CD14-positive monocyte (primary cell): Measurements from ENCODE around the gene SSH3. TPM values are rescaled to one million over a fixed set of nuclear protein-coding genes. Genes with fewer than 3 reads are reported as not detected.
A peak's percentile ranks its signal among the peaks of the same experiment; 100 is the strongest.

Experiments
- DNase-seq, 3 donors: peaks; one replicate each; pipeline ENCODE4 v3.0.0-alpha.2; 2011 to 2022
- H2AFZ ChIP-seq: 2 replicates; pipeline ENCODE4 v1.6.0; 2012; ENCODE audit warnings: mild to moderate bottlenecking, low read depth, low read length, inconsistent platforms; ENCODE audit not compliant: insufficient read depth, poor library complexity, severe bottlenecking
- H3K27ac ChIP-seq, 2 donors: 1 replicate in 1 of 2; 2 replicates in 1 of 2; pipeline ENCODE4 v1.5.1; 2012 to 2013; ENCODE audit warnings: low read length in 2 of 2, control low read depth in 1 of 2, inconsistent platforms in 1 of 2, low read depth in 1 of 2, mild to moderate bottlenecking in 1 of 2
- H3K27me3 ChIP-seq, 2 donors: one replicate each; pipeline versions ENCODE4 v1.6.0 to v1.6.1; 2011 to 2013; ENCODE audit warnings: low read length in 2 of 2; ENCODE audit not compliant: control insufficient read depth in 2 of 2, insufficient read depth in 2 of 2
- H3K36me3 ChIP-seq, 2 donors: replicated peaks in 1 of 2; 1 replicate in 1 of 2; 2 replicates in 1 of 2; pipeline versions ENCODE4 v1.5.1 to v1.6.1; 2012 to 2013; ENCODE audit warnings: low read length in 2 of 2, control low read depth in 1 of 2, inconsistent platforms in 1 of 2, mild to moderate bottlenecking in 1 of 2; ENCODE audit not compliant: insufficient read depth in 2 of 2, control insufficient read depth in 1 of 2
- H3K4me1 ChIP-seq, 2 donors: 1 replicate in 1 of 2; 2 replicates in 1 of 2; pipeline versions ENCODE4 v1.5.1 to v1.6.1; 2012 to 2013; ENCODE audit warnings: low read length in 2 of 2, control low read depth in 1 of 2, inconsistent platforms in 1 of 2, mild to moderate bottlenecking in 1 of 2, moderate library complexity in 1 of 2; ENCODE audit not compliant: insufficient read depth in 2 of 2, control insufficient read depth in 1 of 2
- H3K4me2 ChIP-seq: replicated peaks from 2 replicates; pipeline ENCODE3; 2012; ENCODE audit warnings: low read length, moderate library complexity, mild to moderate bottlenecking; ENCODE audit not compliant: poor library complexity, severe bottlenecking; ENCODE audit errors: extremely low read depth
- H3K4me3 ChIP-seq, 3 experiments: fragments of 200-600 bp in 1 of 3; sonication (generic) in 1 of 3; replicated peaks in 1 of 3; 1 replicate in 2 of 3; 2 replicates in 1 of 3; pipeline ENCODE4 v1.5.1; 2011 to 2013; ENCODE audit warnings: low read length in 3 of 3, mild to moderate bottlenecking in 3 of 3, control low read depth in 2 of 3, low read depth in 2 of 3, inconsistent platforms in 1 of 3, moderate library complexity in 1 of 3
- H3K79me2 ChIP-seq: 2 replicates; pipeline ENCODE4 v1.6.0; 2012; ENCODE audit warnings: mild to moderate bottlenecking, control low read depth, inconsistent platforms, low read length, moderate library complexity; ENCODE audit not compliant: insufficient read depth
- H3K9ac ChIP-seq: 2 replicates; pipeline ENCODE4 v1.6.0; 2017; ENCODE audit warnings: low read length, mild to moderate bottlenecking; ENCODE audit not compliant: insufficient read depth, poor library complexity, severe bottlenecking
- H3K9me3 ChIP-seq, 2 donors: replicated peaks in 1 of 2; 1 replicate in 1 of 2; 2 replicates in 1 of 2; pipeline versions ENCODE4 v1.5.1 to v1.6.1; 2012 to 2013; ENCODE audit warnings: low read length in 2 of 2, control low read depth in 1 of 2; ENCODE audit not compliant: control insufficient read depth in 1 of 2, insufficient read depth in 1 of 2
- H4K20me1 ChIP-seq: 2 replicates; pipeline ENCODE4 v1.6.0; 2012; ENCODE audit warnings: mild to moderate bottlenecking, low read length, control low read depth, moderate library complexity; ENCODE audit not compliant: insufficient read depth
- H3K27ac Mint-ChIP-seq, 7 donors: one replicate each; pipeline ENCODE4 v1.8.0; 2020; ENCODE audit warnings: mild to moderate bottlenecking in 7 of 7, mixed read lengths in 7 of 7, moderate library complexity in 6 of 7, inconsistent platforms in 2 of 7
- H3K27me3 Mint-ChIP-seq, 3 donors: one replicate each; pipeline ENCODE4 v1.8.0; 2021 to 2022; ENCODE audit warnings: low read depth in 3 of 3, mild to moderate bottlenecking in 3 of 3, mixed read lengths in 3 of 3, moderate library complexity in 3 of 3, inconsistent platforms in 1 of 3
- H3K36me3 Mint-ChIP-seq, 2 donors: one replicate each; pipeline ENCODE4 v1.8.0; 2020; ENCODE audit warnings: mixed read lengths in 2 of 2, inconsistent platforms in 1 of 2, mild to moderate bottlenecking in 1 of 2
- H3K4me1 Mint-ChIP-seq: one replicate; pipeline ENCODE4 v1.8.0; 2020; ENCODE audit warnings: mild to moderate bottlenecking, mixed read lengths
- H3K4me3 Mint-ChIP-seq, 2 donors: one replicate each; pipeline ENCODE4 v1.8.0; 2020; ENCODE audit warnings: mild to moderate bottlenecking in 2 of 2, mixed read lengths in 2 of 2, moderate library complexity in 1 of 2
- H3K9me3 Mint-ChIP-seq, 7 donors: one replicate each; pipeline ENCODE4 v1.8.0; 2020 to 2022; ENCODE audit warnings: mixed read lengths in 7 of 7, mild to moderate bottlenecking in 6 of 7, moderate library complexity in 6 of 7, inconsistent platforms in 2 of 7
- CTCF ChIP-seq: fragments of 200-600 bp; IDR thresholded peaks from one replicate; pipeline ENCODE4 v1.8.0; 2022; ENCODE audit warnings: antibody characterized with exemption, mild to moderate bottlenecking
- WGBS: methylation state at CpG from one replicate; pipeline ENCODE4 v1.1.5; 2013; ENCODE audit warnings: missing lambda C conversion rate; ENCODE audit not compliant: insufficient coverage; 5-methylcytosine and 5-hydroxymethylcytosine counted together
- intact Hi-C, 2 donors: fragments of 100-400 bp; cut with micrococcal nuclease; formaldehyde crosslinking; loops; one replicate each; pipeline versions ENCODE4 v1.15.0 to v1.15.1; 2023
- polyA plus RNA-seq, 3 donors: library from polyadenylated mRNA; depleted of rRNA in 1 of 3; unstranded in 2 of 3; stranded (reverse) in 1 of 3; fragments of 300-500 nt in 2 of 3; fragments of >200 nt in 1 of 3; fragmentation: Illumina TruSeq in 2 of 3; gene quantifications; 1 replicate in 2 of 3; 2 replicates in 1 of 3; pipeline ENCODE4 v1.2.3, GENCODE V29; 2012 to 2021

SSH3 gene
- polyA plus RNA-seq, 3 donors = 3.6 to 23.3 (median 5.8) TPM

GRCh38 chr11:67270256-67271204 is 32.8 kb upstream of the SSH3 start:
- Histone ChIP-seq H3K4me1 (peaks cover 78 to 90% of the 10 kb centered on the region in 2 donors), H3K27me3 (no peaks in the 10 kb centered on the region), H3K27ac (peak overlapping the region; percentile 92 to 99), H3K9me3 (no peaks in the 10 kb centered on the region), H3K4me2 (peak overlapping the region; percentile 93), H3K4me3 (peak overlapping the region; percentile 75 to 98 (median 97)), H2AFZ (no peak overlapping the region), H3K9ac (peak overlapping the region; percentile 58), H4K20me1 (peaks cover 82% of the 10 kb centered on the region), H3K79me2 (peaks cover 97% of the 10 kb centered on the region), H3K36me3 (peaks cover 49 to 51% of the 10 kb centered on the region in 2 donors)
- Mint-ChIP-seq H3K4me3 (peak overlapping the region; percentile 98), H3K27ac (peak overlapping the region; percentile 90 to 99 (median 95)), H3K4me1 (peaks cover 83% of the 10 kb centered on the region), H3K9me3 (peaks cover 0 to 2% (median 0%) of the 10 kb centered on the region in 7 donors), H3K27me3 (peaks cover 0 to 4% (median 3%) of the 10 kb centered on the region in 3 donors), H3K36me3 (peaks cover 50 to 81% of the 10 kb centered on the region in 2 donors)
- WGBS = 1% methylated on average over 14 of the region's 28 CpGs
- intact Hi-C loops = loop anchor here (5.0 to 10.0 kb wide), 2 partner anchors 102 to 234 kb away; partner anchors contain the start of genes CDK2AP2 (in 1 of the 2), CLCF1 (in 1 of the 2) and PITPNM1 (in 1 of the 2)
- TF ChIP-seq CTCF = no peak
- peak in 2 of 3 donors; percentile 45 to 50 for DNase-seq

- Histone ChIP-seq H2AFZ (no peak overlapping the region), H3K9ac (peak overlapping the region; percentile 58), H3K36me3 (peaks cover 55 to 56% of the 10 kb centered on the region in 2 donors), H3K4me3 (peak overlapping the region; percentile 75 to 98 (median 97)), H4K20me1 (peaks cover 89% of the 10 kb centered on the region), H3K4me1 (peaks cover 79 to 90% of the 10 kb centered on the region in 2 donors), H3K27ac (peak overlapping the region; percentile 92 to 99), H3K9me3 (no peaks in the 10 kb centered on the region), H3K27me3 (no peaks in the 10 kb centered on the region), H3K4me2 (peak overlapping the region; percentile 93), H3K79me2 (peaks cover 97% of the 10 kb centered on the region)
- Mint-ChIP-seq H3K27me3 (peaks cover 0 to 5% (median 3%) of the 10 kb centered on the region in 3 donors), H3K36me3 (peaks cover 56 to 88% of the 10 kb centered on the region in 2 donors), H3K9me3 (peaks cover 0 to 2% (median 0%) of the 10 kb centered on the region in 7 donors), H3K4me1 (peaks cover 83% of the 10 kb centered on the region), H3K4me3 (peak overlapping the region; percentile 98), H3K27ac (peak overlapping the region; percentile 90 to 99 (median 95))
- TF ChIP-seq CTCF = no peak
- WGBS = 0% methylated on average over 1 of the region's 5 CpGs
- DNase-seq = no peak
- intact Hi-C loops = loop anchor here (5.0 to 10.0 kb wide), 2 partner anchors 101 to 234 kb away; partner anchors contain the start of genes CDK2AP2 (in 1 of the 2), CLCF1 (in 1 of the 2) and PITPNM1 (in 1 of the 2)
These were observed 32.2 kb upstream of the SSH3 start for GRCh38 chr11:67271205-67271540.
